H1 (cell line): ENCODE data around the gene GANAB. TPM values are rescaled to one million over a fixed set of nuclear protein-coding genes. Genes with fewer than 3 reads are reported as not detected.
A peak's percentile ranks its signal among the peaks of the same experiment; 100 is the strongest.

Source experiments
- CTCF ChIA-PET: fragments of 300-600 bp; sonication (Branson Sonifier 250); formaldehyde crosslinking; loops from one replicate; lab custom pipeline; 2021; ENCODE audit not compliant: partially characterized antibody; lab: Charles Lee
- POLR2A ChIA-PET: fragments of 300-600 bp; sonication (Branson Sonifier 250); formaldehyde crosslinking; loops from one replicate; lab custom pipeline; 2021; ENCODE audit warnings: inconsistent platforms; ENCODE audit not compliant: partially characterized antibody; lab: Charles Lee
- DNase-seq, 2 experiments: peaks; one replicate each; pipeline versions ENCODE4 v3.0.0 to v3.0.0-alpha.2; 2010 to 2022; ENCODE audit warnings: low spot score in 2 of 2, low read depth in 1 of 2, mixed read lengths in 1 of 2
- FAIRE-seq: peaks from 2 replicates; lab custom pipeline; 2011; peaks lifted over from hg19 to GRCh38; lab: Jason Lieb, UNC
- H2AFZ ChIP-seq: 2 replicates; pipeline ENCODE4 v1.8.1; 2012; ENCODE audit warnings: low read length, inconsistent platforms
- H2AK5ac ChIP-seq: 2 replicates; pipeline ENCODE4 v1.6.1; 2013; ENCODE audit warnings: low read depth, low read length
- H2BK120ac ChIP-seq: replicated peaks from 2 replicates; pipeline ENCODE3; 2013; ENCODE audit warnings: low read depth, low read length, inconsistent platforms
- H2BK12ac ChIP-seq: 2 replicates; pipeline ENCODE4 v1.6.1; 2013; ENCODE audit warnings: low read depth, low read length
- H2BK15ac ChIP-seq: 2 replicates; pipeline ENCODE4 v1.6.1; 2013; ENCODE audit warnings: low read length
- H2BK20ac ChIP-seq: 2 replicates; pipeline ENCODE4 v1.6.1; 2013; ENCODE audit warnings: low read length
- H2BK5ac ChIP-seq: 2 replicates; pipeline ENCODE4 v1.6.1; 2013; ENCODE audit warnings: low read depth, low read length
- H3K14ac ChIP-seq: 2 replicates; pipeline ENCODE4 v1.6.1; 2013; ENCODE audit warnings: inconsistent platforms; ENCODE audit not compliant: insufficient read length
- H3K18ac ChIP-seq: 2 replicates; pipeline ENCODE4 v1.6.1; 2013; ENCODE audit warnings: low read length; ENCODE audit errors: extremely low read depth
- H3K23ac ChIP-seq: 2 replicates; pipeline ENCODE4 v1.6.1; 2013; ENCODE audit warnings: inconsistent platforms; ENCODE audit not compliant: insufficient read length
- H3K23me2 ChIP-seq: 2 replicates; pipeline ENCODE4 v1.6.1; 2013; ENCODE audit warnings: low read depth, low read length
- H3K27ac ChIP-seq: 2 replicates; pipeline ENCODE4 v1.6.1; 2011; ENCODE audit warnings: low read depth, low read length, inconsistent platforms
- H3K27me3 ChIP-seq, 4 experiments: replicated peaks in 1 of 4; 1 replicate in 1 of 4; 2 replicates in 3 of 4; pipeline versions ENCODE4 v1.6.1 to v1.8.1; 2011 to 2013; ENCODE audit warnings: low read length in 3 of 4, mild to moderate bottlenecking in 3 of 4, inconsistent platforms in 2 of 4, mixed read lengths in 2 of 4, moderate library complexity in 1 of 4; ENCODE audit not compliant: control insufficient read depth in 3 of 4, insufficient read depth in 3 of 4; ENCODE audit errors: extremely low read depth in 1 of 4
- H3K36me3 ChIP-seq, 4 experiments: 2 replicates each; pipeline versions ENCODE4 v1.6.1 to v1.8.1; 2011 to 2013; ENCODE audit warnings: mild to moderate bottlenecking in 4 of 4, low read length in 3 of 4, moderate library complexity in 2 of 4, control low read depth in 1 of 4, inconsistent platforms in 1 of 4; ENCODE audit not compliant: insufficient read depth in 4 of 4, control insufficient read depth in 2 of 4
- H3K4ac ChIP-seq: replicated peaks from 2 replicates; pipeline ENCODE3; 2013; ENCODE audit warnings: low read length, low read depth, mixed read lengths, inconsistent platforms; ENCODE audit not compliant: insufficient read length
- H3K4me1 ChIP-seq, 4 experiments: replicated peaks in 1 of 4; 1 replicate in 1 of 4; 2 replicates in 3 of 4; pipeline versions ENCODE4 v1.6.1 to v1.8.1; 2011 to 2013; ENCODE audit warnings: low read length in 3 of 4, inconsistent platforms in 2 of 4, mixed read lengths in 1 of 4; ENCODE audit not compliant: insufficient read depth in 4 of 4, control insufficient read depth in 3 of 4
- H3K4me2 ChIP-seq, 2 experiments: 2 replicates each; pipeline versions ENCODE4 v1.6.1 to v1.8.1; 2011 to 2013; ENCODE audit warnings: low read depth in 2 of 2, low read length in 2 of 2, control low read depth in 1 of 2, inconsistent platforms in 1 of 2, mild to moderate bottlenecking in 1 of 2; ENCODE audit not compliant: insufficient read depth in 1 of 2
- H3K4me3 ChIP-seq, 4 experiments: fragments of 200-600, 300-600 bp in 1 of 4; sonication (generic), shearing (Covaris generic), sonication (Bioruptor Twin) in 1 of 4; 2 replicates each; pipeline versions ENCODE4 v1.5.1 to v1.8.1; 2011 to 2016; ENCODE audit warnings: low read length in 4 of 4, low read depth in 3 of 4, control low read depth in 2 of 4, inconsistent platforms in 2 of 4, mild to moderate bottlenecking in 2 of 4, mixed read lengths in 1 of 4, moderate library complexity in 1 of 4; ENCODE audit not compliant: insufficient read depth in 2 of 4; ENCODE audit errors: extremely low read depth in 1 of 4
- H3K56ac ChIP-seq: replicated peaks from 2 replicates; pipeline ENCODE3; 2013; ENCODE audit warnings: low read depth, mild to moderate bottlenecking, mixed read lengths, low read length, inconsistent platforms; ENCODE audit not compliant: insufficient read length
- H3K79me1 ChIP-seq: 2 replicates; pipeline ENCODE4 v1.6.1; 2013; ENCODE audit warnings: low read depth, low read length, control low read depth
- H3K79me2 ChIP-seq, 2 experiments: 2 replicates each; pipeline versions ENCODE4 v1.6.1 to v1.8.1; 2012 to 2013; ENCODE audit warnings: low read length in 2 of 2, mild to moderate bottlenecking in 2 of 2, inconsistent platforms in 1 of 2; ENCODE audit not compliant: insufficient read depth in 2 of 2, control insufficient read depth in 1 of 2
- H3K9ac ChIP-seq, 4 experiments: replicated peaks in 1 of 4; 1 replicate in 1 of 4; 2 replicates in 3 of 4; pipeline versions ENCODE4 v1.6.1 to v1.8.1; 2011 to 2013; ENCODE audit warnings: low read depth in 3 of 4, low read length in 3 of 4, control low read depth in 2 of 4, mild to moderate bottlenecking in 2 of 4, moderate library complexity in 2 of 4, inconsistent platforms in 1 of 4; ENCODE audit errors: extremely low read depth in 1 of 4
- H3K9me3 ChIP-seq, 2 experiments: 2 replicates each; pipeline versions ENCODE4 v1.6.1 to v1.8.1; 2012 to 2013; ENCODE audit warnings: mild to moderate bottlenecking in 2 of 2, moderate library complexity in 2 of 2, control low read depth in 1 of 2, inconsistent platforms in 1 of 2, low read depth in 1 of 2, low read length in 1 of 2, mixed read lengths in 1 of 2; ENCODE audit not compliant: insufficient read depth in 2 of 2
- H4K20me1 ChIP-seq, 2 experiments: replicated peaks in 1 of 2; 2 replicates each; pipeline versions ENCODE3 to v1.8.1; 2011 to 2013; ENCODE audit warnings: inconsistent platforms in 2 of 2, low read length in 2 of 2, mild to moderate bottlenecking in 1 of 2; ENCODE audit not compliant: insufficient read depth in 2 of 2, control insufficient read depth in 1 of 2
- H4K5ac ChIP-seq: 2 replicates; pipeline ENCODE4 v1.6.1; 2013; ENCODE audit warnings: low read length, low read depth, mixed read lengths, inconsistent platforms; ENCODE audit not compliant: insufficient read length
- H4K8ac ChIP-seq: 2 replicates; pipeline ENCODE4 v1.8.0; 2013; ENCODE audit warnings: mild to moderate bottlenecking, moderate library complexity, low read length, inconsistent platforms; ENCODE audit not compliant: insufficient read depth; ENCODE audit errors: extremely low read depth
- H4K91ac ChIP-seq: replicated peaks from 2 replicates; pipeline ENCODE3; 2013; ENCODE audit warnings: low read length, mixed read lengths, inconsistent platforms; ENCODE audit not compliant: insufficient read length
- ATF3 ChIP-seq: IDR thresholded peaks from 2 replicates; pipeline ENCODE4 v1.6.1; 2011; ENCODE audit warnings: low read depth, mild to moderate bottlenecking, low read length; ENCODE audit not compliant: insufficient read depth
- BACH1 ChIP-seq: IDR thresholded peaks from 2 replicates; pipeline ENCODE4 v1.6.1; 2012; ENCODE audit warnings: low read length, improper control_type of control experiment
- CHD2 ChIP-seq: IDR thresholded peaks from 2 replicates; pipeline ENCODE4 v1.6.1; 2012; ENCODE audit warnings: low read length, improper control_type of control experiment
- CREB1 ChIP-seq: IDR thresholded peaks from 2 replicates; pipeline ENCODE4 v1.6.1; 2012; ENCODE audit warnings: inconsistent platforms
- GABPA ChIP-seq: IDR thresholded peaks from 2 replicates; pipeline ENCODE4 v1.6.1; 2011; ENCODE audit warnings: mild to moderate bottlenecking, low read length, moderate library complexity, borderline replicate concordance; ENCODE audit not compliant: insufficient read depth
- KDM5A ChIP-seq: fragments of 200-600 bp; IDR thresholded peaks from 2 replicates; pipeline ENCODE4 v1.7.1; 2012; ENCODE audit warnings: mild to moderate bottlenecking, low read length, inconsistent platforms, mixed read lengths
- POLR2AphosphoS5 ChIP-seq: IDR thresholded peaks from 2 replicates; pipeline ENCODE4 v1.6.1; 2011; ENCODE audit warnings: low read depth, low read length
- RAD21 ChIP-seq, 2 experiments: IDR thresholded peaks in 1 of 2; conservative IDR thresholded peaks in 1 of 2; 2 replicates each; pipeline ENCODE4 v1.6.1; 2011; ENCODE audit warnings: low read depth in 2 of 2, low read length in 2 of 2, improper control_type of control experiment in 1 of 2, inconsistent platforms in 1 of 2, mild to moderate bottlenecking in 1 of 2, moderate library complexity in 1 of 2
- RBBP5 ChIP-seq: IDR thresholded peaks from 2 replicates; pipeline ENCODE4 v1.7.1; 2012; ENCODE audit warnings: low read depth, mild to moderate bottlenecking, inconsistent platforms, low read length, moderate library complexity, borderline replicate concordance
- RFX5 ChIP-seq: IDR thresholded peaks from 2 replicates; pipeline ENCODE4 v1.6.1; 2011; ENCODE audit warnings: low read depth, low read length, improper control_type of control experiment, borderline replicate concordance
- SUZ12 ChIP-seq: fragments of 200-600 bp; sonication (generic); IDR thresholded peaks from 2 replicates; pipeline ENCODE4 v1.6.1; 2012; ENCODE audit warnings: mild to moderate bottlenecking, inconsistent platforms, low read length, moderate library complexity, mixed read lengths
- TAF7 ChIP-seq: optimal IDR thresholded peaks from 2 replicates; pipeline ENCODE3; 2011; ENCODE audit warnings: low read depth, mild to moderate bottlenecking, inconsistent platforms, low read length, moderate library complexity, borderline replicate concordance
- TEAD4 ChIP-seq: IDR thresholded peaks from 2 replicates; pipeline ENCODE4 v1.6.1; 2012; ENCODE audit warnings: low read depth, low read length, inconsistent platforms, mixed read lengths
- WGBS, 2 experiments: shearing (Covaris generic) in 1 of 2; methylation state at CpG; one replicate each; pipeline versions ENCODE4 v1.1.6 to v1.1.7; 2013 to 2015; ENCODE audit warnings: low lambda C conversion rate in 2 of 2, mixed read lengths in 2 of 2, inconsistent platforms in 1 of 2, low coverage in 1 of 2, missing lambda C conversion rate in 1 of 2; ENCODE audit not compliant: insufficient replicate concordance in 2 of 2, insufficient coverage in 1 of 2, insufficient read length in 1 of 2; ENCODE audit errors: extremely low coverage in 1 of 2, missing lambda C conversion rate in 1 of 2; 5-methylcytosine and 5-hydroxymethylcytosine counted together
- polyA plus RNA-seq, 7 experiments: library from polyadenylated mRNA; depleted of rRNA in 3 of 7; stranded (reverse) in 5 of 7; unstranded in 2 of 7; fragments of >200 nt in 5 of 7; fragments of 200-250 nt in 2 of 7; gene quantifications; 1 replicate in 5 of 7; 2 replicates in 1 of 7; 4 replicates in 1 of 7; pipeline versions ENCODE4 v1.2.1 to v1.2.3, GENCODE V29; 2011 to 2013; ENCODE audit warnings: missing spikeins in 2 of 7, mixed read lengths in 2 of 7
- total RNA-seq: library from RNA; stranded (reverse); fragmentation: NEBNext Ultra II Directional; extraction: Animal tissue kit (Norgen Biotek cat#: 25700); gene quantifications from 2 replicates; pipeline ENCODE4 v1.2.1, GENCODE V29; 2021

Gene GANAB
- total and polyA plus RNA-seq, 2 of the 8 experiments (the other 6 are each of a cell fraction or from before 2014, with no cell fraction given) = 289 to 330 TPM

DNA sequence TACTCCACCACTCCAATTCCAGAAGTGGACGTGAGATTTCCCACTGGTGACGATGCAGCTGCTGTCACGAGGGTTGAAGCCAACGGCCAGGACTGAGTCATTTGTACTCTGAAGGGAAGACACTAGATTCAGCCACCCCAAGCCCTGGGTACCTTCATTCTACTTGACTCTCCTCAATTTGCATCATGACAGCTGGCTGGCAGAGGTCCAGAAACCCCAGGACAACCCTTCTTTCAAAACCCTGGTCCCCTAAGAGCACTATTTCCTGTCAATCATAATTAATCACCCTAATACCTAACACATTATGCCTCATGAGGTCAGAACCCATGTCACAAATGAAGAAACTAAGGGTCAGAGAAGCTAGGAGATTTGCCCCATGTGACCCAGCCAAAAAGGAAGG, 38.7 kb downstream of the GANAB start:
- H4K91ac ChIP-seq = no peak overlapping the region
- peaks cover 16% of the 10 kb centered on the region; the same call in 1 of the 2 replicates for H3K23me2 ChIP-seq
- H4K20me1 ChIP-seq = peaks cover 0 to 2% of the 10 kb centered on the region in 2 experiments
- H2BK5ac ChIP-seq = no peak overlapping the region
- H2BK120ac ChIP-seq = no peak overlapping the region
- no peak overlapping the region for H3K4me3 ChIP-seq
- no peaks in the 10 kb centered on the region for H3K9me3 ChIP-seq
- H4K8ac ChIP-seq = no peak overlapping the region
- no peaks in the 10 kb centered on the region; a peak in 2 of 8 replicates for H3K36me3 ChIP-seq
- H2BK20ac ChIP-seq = no peak overlapping the region
- POLR2A ChIA-PET = interaction anchor here (0.6 to 15.8 kb wide), 9 partner anchors 8 to 245 kb away, joined by 3 to 235 read pairs (median 5); partner anchors contain the start of genes B3GAT3, C11orf98, CSKMT and EEF1G
- no peak overlapping the region for H3K14ac ChIP-seq
- H2AFZ ChIP-seq = no peak overlapping the region
- H2BK15ac ChIP-seq = no peak overlapping the region
- H3K4me2 ChIP-seq = no peak overlapping the region
- no peak overlapping the region for H2AK5ac ChIP-seq
- no peak overlapping the region for H3K56ac ChIP-seq
- peaks cover 0 to 16% (median 13%) of the 10 kb centered on the region in 4 experiments; a peak in 6 of 7 replicates for H3K27me3 ChIP-seq
- H2BK12ac ChIP-seq = 0 out of 2 replicates have a peak overlapping the region, but pooled peaks have one; percentile 60
- CTCF ChIA-PET = interaction anchor here (0.6 to 10.2 kb wide), 7 partner anchors 14 to 195 kb away, joined by 3 to 97 read pairs (median 3); partner anchors contain the start of gene TUT1
- no peak for FAIRE-seq
- H3K4me1 ChIP-seq = peaks cover 3 to 29% (median 18%) of the 10 kb centered on the region in 4 experiments
- H3K79me2 ChIP-seq = no peaks in the 10 kb centered on the region
- H3K79me1 ChIP-seq = no peaks in the 10 kb centered on the region; the same call in 1 of the 2 replicates
- H3K4ac ChIP-seq = no peak overlapping the region
- WGBS, 2 experiments = 98% methylated on average over 4 of the region's 4 CpGs; no CpG with 5 or more reads in 1 of the 2 experiments
- H3K9ac ChIP-seq = no peak overlapping the region
- DNase-seq = no peak
- no peak overlapping the region for H3K18ac ChIP-seq
- no peak overlapping the region for H3K27ac ChIP-seq
- H4K5ac ChIP-seq = no peak overlapping the region
- no peak overlapping the region for H3K23ac ChIP-seq
- TF ChIP-seq TAF7 = no peak
- TF ChIP-seq SUZ12 = no peak
- TF ChIP-seq CREB1 = no peak
- TF ChIP-seq ATF3 = no peak
- no peak for TF ChIP-seq CHD2
- no peak for TF ChIP-seq GABPA
- no peak for TF ChIP-seq RBBP5
- TF ChIP-seq RFX5 = no peak
- TF ChIP-seq RAD21 (IDR thresholded peaks at IDR 0.05 in 1 of 2, conservative IDR thresholded peaks at IDR 0.05 in 1 of 2; ENCODE audit: low read depth in 2 of 2, low read length in 2 of 2) = no peak
- TF ChIP-seq BACH1 = no peak
- no peak for TF ChIP-seq KDM5A
- no peak for TF ChIP-seq POLR2AphosphoS5
- TF ChIP-seq TEAD4 = no peak
